HG02610 (cell line): Measurements from ENCODE around the gene OR1E2.
"Not testable (repeated sequence)": the region's sequence is repeated elsewhere in the genome, so short reads cannot be mapped to it uniquely, and the experiment has no call there.

Source experiments
- ATAC-seq: cut with Tn5 transposase; IDR thresholded peaks from one replicate; pipeline ENCODE4 v1.9.1; 2021; ENCODE audit warnings: mild to moderate bottlenecking, moderate library complexity; ENCODE audit not compliant: unreplicated experiment

The OR1E2 gene

DNA sequence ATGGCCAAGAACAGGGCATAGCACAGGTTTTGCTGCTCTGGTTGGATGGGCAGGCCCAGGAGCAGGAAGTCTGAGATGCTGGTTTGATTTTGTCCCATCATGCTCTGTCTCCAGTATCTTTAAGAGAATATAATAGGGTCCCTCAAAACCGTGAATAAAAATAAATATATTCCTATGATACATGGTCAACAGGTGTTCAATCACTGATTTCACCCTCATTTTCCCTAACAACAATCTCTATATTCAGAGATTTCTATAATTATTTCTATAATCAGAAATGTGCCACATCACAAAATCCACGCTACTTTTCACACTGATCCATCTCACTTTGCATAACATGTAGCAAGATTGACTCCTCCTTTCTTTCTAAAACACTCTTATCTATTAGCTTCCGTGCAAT, at the start of gene OR1E2:
Gene OR1E2, minus strand, starts transcription at position 101 of the 400 bp plus-strand sequence. Its CDS starts 0 bp downstream, at position 101.
- no peak for ATAC-seq

GRCh38 chr17:3482852-3483251, 49.2 kb upstream of the OR1E2 start:
- no peak for ATAC-seq

DNA sequence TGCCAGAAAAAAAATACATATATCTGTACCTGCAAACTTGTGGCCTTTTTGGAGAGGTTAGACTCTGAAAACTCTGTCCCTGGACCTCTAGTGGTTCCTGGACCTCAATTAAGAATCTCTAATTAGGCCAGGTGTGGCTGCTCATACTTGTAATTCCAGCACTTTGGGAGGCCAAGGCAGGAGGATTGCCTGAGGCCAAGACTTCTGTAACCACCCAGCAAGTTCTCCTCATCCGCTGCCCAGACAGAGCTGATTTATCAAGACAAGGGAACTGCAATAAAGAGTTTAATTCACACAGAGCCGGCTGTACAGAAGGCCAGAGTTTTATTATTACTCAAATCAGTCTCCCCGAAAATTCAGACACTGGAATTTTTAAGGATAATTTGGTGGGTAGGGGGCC, 46.3 kb upstream of the OR1E2 start:
- ATAC-seq: no peak

GRCh38 chr17:3475812-3476610, 42.4 kb upstream of the OR1E2 start, which contains the start of gene ASPA:
Gene ASPA (plus strand): TSS chr17:3475997. CDS start chr17:3476160, 163 bp downstream.
- no peak for ATAC-seq

DNA sequence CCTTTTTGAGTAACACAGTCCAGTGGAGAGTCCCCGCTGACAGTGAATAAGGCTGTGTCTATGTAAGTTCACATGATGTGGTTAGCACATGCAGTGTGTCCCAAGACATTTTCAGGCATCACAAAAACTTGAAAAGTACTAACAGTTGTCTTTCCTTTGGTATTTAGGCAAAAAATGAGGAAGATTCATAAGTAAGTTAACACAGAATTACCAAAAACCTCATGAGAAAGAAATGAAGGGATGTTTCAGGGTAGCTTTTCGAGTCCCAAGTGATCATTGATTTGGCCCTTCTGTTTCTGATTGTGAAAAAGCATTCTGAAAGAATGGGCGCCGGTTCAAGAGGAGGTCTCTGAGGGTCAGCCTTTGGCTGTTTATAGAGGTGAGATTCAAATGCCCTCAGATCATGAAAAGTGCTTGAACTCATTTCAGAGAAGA, 41.6 kb upstream of the OR1E2 start:
- ATAC-seq: no peak

DNA sequence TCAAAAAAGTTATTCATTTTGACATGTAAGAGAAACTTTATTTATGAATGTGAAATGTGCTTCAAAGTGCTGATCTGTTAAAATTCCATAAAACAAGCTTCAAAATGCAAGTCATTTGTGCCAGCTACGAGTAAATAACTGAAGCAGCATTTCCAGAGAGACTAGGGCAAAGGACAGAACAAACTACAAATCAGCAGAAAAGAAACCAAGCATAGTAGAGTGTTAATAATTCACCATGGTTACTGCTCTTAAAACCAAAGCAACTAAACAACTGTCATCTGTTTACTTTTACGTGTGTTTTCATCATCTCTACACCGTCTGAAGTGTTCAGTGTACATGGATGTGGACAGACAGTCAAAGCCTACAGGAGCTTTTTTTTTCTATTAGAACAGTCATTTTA, 40.6 kb upstream of the OR1E2 start:
- ATAC-seq: no peak

GRCh38 chr17:3472137-3472536, 38.5 kb upstream of the OR1E2 start:
- ATAC-seq: no peak

DNA sequence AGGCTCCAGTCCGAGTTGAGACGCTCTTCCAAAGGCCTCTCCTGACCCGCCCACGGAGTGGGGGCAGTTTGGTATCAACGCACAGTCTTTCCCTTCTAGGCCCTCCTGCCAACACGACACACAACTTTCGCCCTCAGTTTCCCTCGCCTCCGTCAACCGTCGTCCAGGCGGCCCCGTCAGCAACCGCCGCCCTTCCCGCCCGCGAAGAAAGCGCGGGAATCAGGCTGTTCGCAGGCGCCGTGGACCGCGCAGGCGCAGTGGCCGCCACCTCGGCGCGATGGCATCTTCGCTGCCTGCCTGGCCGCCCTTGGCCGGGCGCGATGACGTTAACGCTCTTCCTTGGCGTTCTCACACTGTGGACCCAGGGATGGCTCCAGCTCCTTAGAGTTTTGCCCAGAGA, 38.0 kb upstream of the OR1E2 start, which contains the start of gene SPATA22:
Gene SPATA22, minus strand, starts transcription at position 221 of the 400 bp plus-strand sequence. CDS start 2,494 bp downstream, outside the sequence.
- no peak for ATAC-seq

- no peak for ATAC-seq
Measured at GRCh38 chr17:3469529-3469928, 35.9 kb upstream of the OR1E2 start.

- ATAC-seq: not testable (repeated sequence)
Measured at GRCh38 chr17:3466355-3466754, 32.7 kb upstream of the OR1E2 start.

GRCh38 chr17:3448059-3448665, 14.5 kb upstream of the OR1E2 start:
- no peak for ATAC-seq

- no peak for ATAC-seq
Measured at GRCh38 chr17:3447625-3448024, 14.0 kb upstream of the OR1E2 start.

DNA sequence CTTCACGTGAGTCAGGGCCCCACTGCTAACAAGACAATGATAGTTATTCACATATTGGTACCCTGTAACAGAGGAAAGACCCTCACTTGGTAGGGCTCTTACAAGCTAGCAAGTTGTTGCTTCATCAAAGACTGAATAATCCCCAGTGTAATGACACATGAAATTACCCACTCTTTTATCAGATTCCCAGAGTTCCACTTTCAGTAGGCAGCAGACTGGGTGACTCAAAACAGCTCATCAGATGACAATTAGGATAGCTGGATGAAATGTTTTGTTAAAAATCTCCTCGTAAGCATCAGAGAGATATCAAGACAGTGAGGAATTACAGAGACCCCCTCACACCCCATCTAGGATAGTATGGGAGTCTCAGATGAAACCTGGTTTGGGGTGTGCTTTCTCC, 6.8 kb upstream of the OR1E2 start:
- no peak for ATAC-seq

DNA sequence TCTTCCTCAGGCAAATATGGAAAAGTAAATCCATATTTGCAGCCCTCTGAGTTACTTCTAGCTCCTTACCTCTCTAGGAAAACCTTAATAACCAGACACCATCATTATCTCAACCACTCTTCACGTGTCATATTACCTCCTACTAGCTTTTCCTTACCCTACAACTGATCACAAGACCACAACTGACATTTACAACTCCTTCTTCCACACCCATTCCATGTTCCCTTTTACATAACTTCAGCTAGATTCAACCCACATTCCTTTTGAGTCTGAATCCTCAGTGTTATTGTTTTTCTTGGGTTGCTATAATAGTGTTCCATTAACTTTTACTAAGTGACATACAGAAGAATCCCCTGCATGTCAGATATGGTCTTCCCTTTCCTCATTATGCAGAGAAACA, 4.7 kb upstream of the OR1E2 start:
- ATAC-seq: no peak

GRCh38 chr17:3433215-3433614, 426 bp downstream of the OR1E2 start:
- ATAC-seq: not testable (repeated sequence)

DNA sequence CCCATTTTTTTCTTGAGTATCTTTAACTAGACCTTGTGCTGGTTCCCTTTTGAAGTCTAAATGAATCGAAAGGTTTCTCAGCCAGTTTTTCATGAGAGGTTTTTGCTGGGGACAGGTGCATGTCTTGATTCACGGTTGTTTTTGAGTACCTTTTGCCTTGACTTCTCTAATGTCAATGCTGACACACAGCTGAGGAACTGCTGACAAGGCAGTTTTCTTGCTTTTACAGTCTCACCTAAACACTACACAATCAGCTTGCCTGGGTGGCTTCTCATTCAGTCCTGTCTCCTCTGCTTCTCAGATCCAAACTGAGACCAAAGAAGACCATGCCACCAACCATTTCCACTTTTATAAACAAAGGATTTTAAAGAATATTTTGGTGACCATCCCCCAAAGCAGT, 15.4 kb downstream of the OR1E2 start:
- ATAC-seq: no peak

GRCh38 chr17:3415610-3416009, 18.0 kb downstream of the OR1E2 start:
- no peak for ATAC-seq

DNA sequence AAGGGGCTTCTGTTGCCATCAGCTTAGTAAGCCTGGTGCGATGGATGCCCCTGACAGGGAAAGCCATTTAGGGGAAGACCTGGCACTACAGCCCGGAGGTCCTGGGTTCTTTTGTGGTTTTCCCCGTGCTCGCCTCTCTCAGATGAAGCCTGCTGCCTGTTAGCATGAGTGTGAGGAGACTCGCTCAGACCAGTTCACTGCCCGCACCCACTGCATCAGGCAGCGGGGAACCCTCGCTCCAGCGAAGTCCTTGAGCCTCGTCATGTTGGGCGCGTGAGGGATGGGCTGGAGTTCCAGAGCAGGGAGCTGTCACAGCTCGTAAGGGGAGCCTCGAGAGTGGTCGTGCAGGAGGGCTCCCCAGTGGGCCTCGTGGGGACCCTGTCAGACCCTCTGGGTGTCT, 21.4 kb downstream of the OR1E2 start:
- not testable (repeated sequence) for ATAC-seq

GRCh38 chr17:3411070-3411469, 22.6 kb downstream of the OR1E2 start, which contains the start of gene OR3A3:
Gene OR3A3 (plus strand): TSS chr17:3411370.
- ATAC-seq: no peak

DNA sequence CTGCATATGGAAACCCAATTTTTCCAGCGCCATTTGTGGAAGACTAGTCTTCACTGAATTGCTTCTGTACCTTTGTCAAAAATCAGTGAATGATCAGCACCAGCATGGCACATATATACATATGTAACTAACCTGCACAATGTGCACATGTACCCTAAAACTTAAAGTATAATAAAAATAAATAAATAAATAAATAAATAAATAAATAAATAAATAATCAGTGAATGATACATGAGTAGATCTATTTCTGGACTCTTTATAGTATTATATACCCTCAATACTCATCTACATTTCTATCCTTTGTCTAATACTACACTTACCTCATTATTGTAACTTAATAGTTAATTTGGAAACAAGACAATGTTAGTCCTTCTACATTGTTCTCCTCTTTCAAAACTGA, 29.8 kb downstream of the OR1E2 start:
- not testable (repeated sequence) for ATAC-seq

GRCh38 chr17:3401786-3402185, 31.9 kb downstream of the OR1E2 start:
- ATAC-seq: no peak

GRCh38 chr17:3400055-3400454, 33.6 kb downstream of the OR1E2 start:
- ATAC-seq: no peak
